HG03097 (cell line): ENCODE measurements around the gene RGCC.
"Not testable (repeated sequence)": the region's sequence is repeated elsewhere in the genome, so short reads cannot be mapped to it uniquely, and the experiment has no call there.

Source experiments
- ATAC-seq: cut with Tn5 transposase; IDR thresholded peaks from one replicate; pipeline ENCODE4 v1.9.1; 2021; ENCODE audit not compliant: unreplicated experiment, low FRiP score

The RGCC gene

GRCh38 chr13:41456768-41457588 lies at the start of gene RGCC:
Gene RGCC, plus strand, starts transcription at chr13:41457550. Its CDS starts 158 bp downstream, at chr13:41457708.
- no peak for ATAC-seq

GRCh38 chr13:41408121-41408520 lies 49.2 kb upstream of the RGCC start:
- no peak for ATAC-seq

- ATAC-seq: no peak
Measured at GRCh38 chr13:41408746-41409145, 48.6 kb upstream of the RGCC start.

DNA sequence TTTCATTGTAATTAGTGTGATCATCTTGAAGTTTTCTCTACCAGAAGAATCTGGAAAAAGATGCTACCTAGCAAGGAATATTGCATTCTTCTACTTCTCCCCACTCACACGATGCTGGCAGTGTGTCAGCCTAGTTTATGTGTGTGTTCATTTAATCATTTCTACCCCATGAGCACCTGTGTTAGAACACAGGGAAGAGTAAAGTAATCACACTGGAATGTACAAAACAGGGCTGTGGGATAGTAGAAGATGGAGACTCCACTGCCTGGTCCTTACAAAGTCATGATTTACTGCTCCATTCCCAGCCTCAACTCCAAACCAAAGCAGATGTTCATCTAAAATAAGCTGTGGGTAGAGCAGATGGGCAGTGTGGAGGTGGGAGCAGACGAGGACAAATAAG lies 47.7 kb upstream of the RGCC start:
- no peak for ATAC-seq

GRCh38 chr13:41411060-41411459 lies 46.3 kb upstream of the RGCC start:
- no peak for ATAC-seq

DNA sequence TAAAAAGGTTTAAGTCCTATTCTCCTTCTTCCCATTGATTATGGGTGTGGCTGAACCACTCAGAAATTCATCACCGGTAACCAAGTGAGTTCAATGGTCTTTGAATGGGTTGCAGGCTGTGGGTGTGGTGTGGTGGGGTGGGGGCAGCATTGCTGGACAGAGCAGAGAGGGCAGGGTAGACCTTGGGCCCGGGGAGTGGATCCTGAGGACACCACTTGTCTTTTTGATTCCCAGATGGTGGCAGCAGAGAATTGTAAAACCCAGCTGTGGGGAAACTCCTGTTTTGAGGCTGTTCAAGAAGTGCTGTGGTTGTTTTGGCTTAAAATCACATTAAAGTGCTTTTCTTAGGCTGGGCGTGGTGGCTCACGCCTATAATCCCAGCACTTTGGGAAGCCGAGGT lies 45.8 kb upstream of the RGCC start:
- no peak for ATAC-seq

DNA sequence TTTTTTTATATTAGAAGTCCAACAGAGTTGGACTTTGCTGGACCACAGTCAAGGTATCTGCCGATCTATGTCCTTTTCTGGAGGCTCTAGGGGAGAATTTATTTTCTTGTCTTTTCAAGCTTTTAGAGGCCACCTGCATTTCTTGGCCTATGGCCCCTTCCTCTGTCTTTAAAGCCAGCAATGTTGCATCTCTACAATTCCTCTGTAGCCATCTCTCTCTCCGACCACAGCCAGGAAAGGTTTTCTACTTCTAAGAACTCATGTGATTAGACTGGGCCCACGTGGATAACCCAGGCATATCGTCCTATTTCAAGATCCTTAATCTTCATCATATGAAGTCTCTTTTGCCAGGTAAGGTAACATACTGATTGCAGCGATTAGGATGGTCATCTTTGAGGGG lies 43.5 kb upstream of the RGCC start:
- ATAC-seq: no peak

- no peak for ATAC-seq
Measured at GRCh38 chr13:41416276-41416675, 41.1 kb upstream of the RGCC start.

- no peak for ATAC-seq
Measured at GRCh38 chr13:41418027-41418426, 39.3 kb upstream of the RGCC start.

DNA sequence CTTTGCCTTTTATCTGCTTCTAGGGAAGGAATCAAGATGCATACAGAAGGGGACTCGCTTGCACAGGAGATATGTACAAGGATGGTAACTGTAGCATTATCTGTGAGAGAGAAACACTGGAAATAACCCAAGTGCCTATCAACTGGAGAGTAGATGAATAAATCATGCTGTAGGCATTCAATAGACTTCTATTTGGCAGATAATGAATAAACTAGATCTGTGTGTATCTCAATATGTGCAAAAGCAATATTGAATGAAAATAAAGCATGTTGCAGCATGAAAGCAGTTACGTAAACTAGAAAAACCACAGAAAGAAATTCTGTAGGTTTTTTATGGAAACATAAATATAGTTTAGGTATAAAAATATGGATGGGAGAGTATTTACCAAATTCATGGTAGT lies 38.6 kb upstream of the RGCC start:
- ATAC-seq: no peak

DNA sequence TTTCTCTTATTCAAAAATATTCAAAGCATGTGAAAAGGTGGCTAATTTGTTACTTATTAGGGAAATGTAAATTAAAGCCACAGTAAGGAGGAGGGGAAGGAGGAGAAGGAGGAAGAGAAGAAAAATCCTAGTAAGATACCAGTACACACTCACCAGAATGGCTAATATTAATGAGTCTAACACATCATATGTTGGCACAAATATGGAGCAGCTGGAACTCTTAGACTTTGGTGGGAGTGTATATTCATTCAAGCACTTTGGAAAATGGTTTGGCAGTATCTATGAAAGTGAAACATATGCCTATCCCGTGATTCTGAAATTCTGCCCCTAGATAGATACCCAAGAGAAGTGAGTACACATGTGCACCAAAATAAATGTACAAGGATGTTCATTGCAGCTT lies 38.1 kb upstream of the RGCC start:
- ATAC-seq: no peak

DNA sequence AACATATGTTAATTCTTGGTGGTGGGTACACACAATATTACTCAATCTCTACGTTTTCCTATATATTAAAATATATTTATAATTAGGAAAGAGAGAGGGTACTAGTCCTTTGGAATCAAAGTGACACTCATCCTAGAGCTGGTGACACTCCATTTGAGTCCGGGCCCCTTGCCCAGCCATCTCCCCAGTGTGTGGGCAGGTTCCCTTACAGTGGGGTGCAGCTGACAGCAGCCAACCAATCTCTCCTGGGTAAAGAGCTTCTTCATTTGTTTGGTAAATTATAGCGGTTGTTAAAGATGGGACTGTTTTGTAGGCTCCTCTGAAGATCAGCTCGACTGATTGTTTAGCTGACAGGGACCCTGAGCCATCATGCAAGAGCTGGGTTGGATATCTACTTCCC lies 37.2 kb upstream of the RGCC start:
- ATAC-seq: no peak

DNA sequence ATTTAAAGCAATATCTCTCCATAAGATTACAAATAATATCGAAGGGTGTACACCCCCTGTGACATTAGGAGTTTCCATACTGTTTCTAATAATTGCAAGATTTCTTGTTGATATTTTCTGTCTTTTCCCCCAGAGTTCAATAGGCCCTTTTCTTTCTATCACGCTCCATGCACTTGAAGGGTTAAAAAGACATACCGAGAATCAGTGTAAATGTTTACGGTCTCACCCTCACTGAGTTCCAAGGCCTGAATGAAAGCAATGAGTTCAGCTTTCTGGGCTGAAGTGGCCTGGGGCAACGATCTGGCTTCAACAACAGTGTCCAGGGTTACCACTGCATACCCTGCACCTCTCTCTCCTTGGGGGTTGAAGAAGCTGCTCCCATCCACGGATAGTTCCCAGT lies 36.0 kb upstream of the RGCC start:
- not testable (repeated sequence) for ATAC-seq

- ATAC-seq: not testable (repeated sequence)
Measured at GRCh38 chr13:41421983-41422382, 35.4 kb upstream of the RGCC start.

- not testable (repeated sequence) for ATAC-seq
Measured at GRCh38 chr13:41423259-41423658, 34.1 kb upstream of the RGCC start.

DNA sequence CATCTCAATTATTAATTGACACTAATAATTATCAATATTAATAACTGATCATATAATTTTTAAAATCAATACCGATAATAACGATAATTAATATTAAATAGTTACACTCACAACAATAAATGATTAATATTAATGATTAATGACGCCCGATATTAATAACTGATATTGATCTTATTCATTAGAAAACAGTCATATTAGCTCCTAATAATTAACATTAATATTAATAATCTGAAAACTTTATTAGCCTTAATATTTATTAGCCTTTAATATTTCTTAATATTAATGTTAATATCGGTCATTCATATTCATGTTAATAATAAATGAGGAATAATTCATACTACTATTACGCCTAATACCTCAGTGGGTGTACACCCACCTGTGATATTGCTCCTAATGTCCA lies 32.7 kb upstream of the RGCC start:
- not testable (repeated sequence) for ATAC-seq

DNA sequence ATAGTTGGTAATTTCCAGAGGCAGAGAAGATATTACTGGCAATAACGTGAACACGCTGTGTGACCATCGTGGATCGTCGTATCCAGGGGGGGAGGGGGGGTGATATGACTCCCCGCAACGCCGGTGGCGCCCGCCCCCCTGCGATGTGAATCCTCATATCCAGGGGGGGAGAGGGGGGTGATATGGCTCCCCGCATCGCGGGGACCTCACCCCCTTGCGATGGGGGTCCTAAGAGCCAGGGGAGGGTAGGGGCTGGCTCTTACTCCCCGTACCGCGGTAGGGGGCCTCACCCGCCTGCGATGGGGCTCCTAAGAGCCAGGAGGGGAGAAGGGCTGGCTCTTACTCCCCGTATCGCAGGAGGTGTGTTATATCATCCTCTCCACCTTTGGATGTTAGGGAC lies 31.3 kb upstream of the RGCC start:
- ATAC-seq: no peak

DNA sequence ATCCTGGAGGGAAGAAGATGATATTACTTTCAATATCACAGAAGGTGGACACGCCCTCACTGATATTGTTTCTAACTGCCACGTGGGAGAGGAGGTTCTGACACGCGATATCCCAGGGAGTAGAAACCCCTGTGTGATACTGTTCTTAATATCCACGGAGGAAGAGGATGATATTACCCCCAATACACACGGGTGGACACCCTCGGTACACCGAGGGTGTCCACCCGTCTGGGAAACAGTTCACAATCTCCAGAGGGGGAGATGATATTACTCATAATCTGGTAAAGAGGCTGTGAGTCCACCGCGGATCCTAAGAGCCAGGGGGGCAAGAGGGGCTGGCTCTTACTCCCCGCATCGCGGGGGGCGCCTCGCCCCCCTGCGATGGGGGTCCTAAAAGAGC lies 29.7 kb upstream of the RGCC start:
- no peak for ATAC-seq

GRCh38 chr13:41428155-41428554 lies 29.2 kb upstream of the RGCC start:
- ATAC-seq: no peak

GRCh38 chr13:41434030-41434429 lies 23.3 kb upstream of the RGCC start:
- not testable (repeated sequence) for ATAC-seq

DNA sequence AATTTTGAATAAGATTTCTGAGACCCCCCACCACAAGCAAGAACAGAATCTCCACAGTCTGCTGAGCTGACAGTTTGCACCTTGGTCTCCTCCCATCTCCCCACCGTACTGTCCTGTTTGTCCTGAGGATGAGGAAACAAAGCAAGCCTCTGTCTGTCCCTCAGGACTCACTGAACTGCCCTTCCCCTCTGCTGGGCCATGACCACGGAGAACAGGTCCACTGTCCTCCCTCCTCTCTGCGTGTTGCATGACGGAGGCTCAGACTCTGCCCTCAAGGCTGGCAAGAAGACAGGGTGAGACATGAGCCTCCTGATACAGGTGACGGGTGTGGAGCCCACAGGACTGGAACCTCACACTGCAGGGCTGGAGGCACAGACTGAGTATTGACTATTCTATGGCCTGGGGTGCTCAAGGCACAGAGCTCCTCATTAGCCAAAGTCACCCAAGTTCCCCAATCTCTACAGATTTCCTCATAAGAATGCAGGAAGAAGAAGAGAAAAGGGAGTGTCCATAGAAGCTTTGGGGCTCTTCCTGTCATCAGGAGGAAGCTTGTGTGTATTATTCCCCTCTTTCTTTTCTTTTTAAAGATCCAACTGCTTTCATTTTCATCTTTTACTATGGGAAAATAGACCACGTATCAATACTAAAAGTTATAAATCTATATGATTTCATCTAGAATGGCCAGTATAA lies 22.4 kb upstream of the RGCC start:
- ATAC-seq: no peak

DNA sequence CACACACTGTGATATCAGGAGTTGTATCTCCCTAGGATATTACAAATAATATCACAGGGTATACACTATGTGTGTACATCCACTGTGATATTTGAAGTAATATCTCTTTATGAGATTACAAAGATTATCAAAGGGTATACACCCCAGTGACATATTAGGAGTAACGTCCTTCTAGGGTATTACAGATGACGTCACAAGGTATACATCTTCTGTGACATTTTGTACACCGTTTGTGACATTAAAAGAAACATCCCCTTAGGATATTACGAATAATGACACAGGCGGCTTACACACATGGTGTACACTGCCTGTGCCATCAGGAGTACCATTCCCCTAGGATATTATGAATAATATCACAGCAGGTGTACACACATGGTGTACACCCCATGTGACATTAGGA lies 13.4 kb upstream of the RGCC start:
- no peak for ATAC-seq
